Dedifferentiated amniotic fluid mesenchymal stem cell (primary cell): Measurements from ENCODE around the gene SIRPD.
"Not testable (repeated sequence)": the region's sequence is repeated elsewhere in the genome, so short reads cannot be mapped to it uniquely, and the experiment has no call there.

Experiments
- DNase-seq: peaks from one replicate; pipeline ENCODE4 v3.0.0-alpha.2; 2016; ENCODE audit errors: extremely low spot score

SIRPD gene

DNA sequence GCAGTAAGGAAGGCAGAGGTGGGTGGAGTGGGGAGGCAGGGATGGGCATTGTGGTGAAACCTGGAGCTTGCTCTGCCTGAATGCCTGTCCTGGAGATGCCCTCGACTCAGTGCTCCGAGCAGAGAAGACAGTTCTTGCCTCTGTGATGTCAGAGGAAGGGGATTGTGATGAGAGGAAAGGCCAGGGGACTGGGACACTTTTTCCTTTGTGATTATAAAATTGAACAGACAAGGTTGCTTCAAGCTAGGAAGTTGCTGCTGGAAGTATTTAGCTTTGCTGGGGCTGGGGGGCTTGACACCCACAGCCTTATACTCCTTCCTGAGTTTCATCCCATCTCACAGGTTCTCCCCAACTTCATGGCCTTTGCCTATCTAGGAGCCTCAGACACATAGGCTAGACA is at the start of gene SIRPD:
Gene SIRPD, minus strand, starts transcription at position 101 of the 400 bp plus-strand sequence. Its CDS starts 52 bp downstream, at position 49.
- no peak for DNase-seq

DNA sequence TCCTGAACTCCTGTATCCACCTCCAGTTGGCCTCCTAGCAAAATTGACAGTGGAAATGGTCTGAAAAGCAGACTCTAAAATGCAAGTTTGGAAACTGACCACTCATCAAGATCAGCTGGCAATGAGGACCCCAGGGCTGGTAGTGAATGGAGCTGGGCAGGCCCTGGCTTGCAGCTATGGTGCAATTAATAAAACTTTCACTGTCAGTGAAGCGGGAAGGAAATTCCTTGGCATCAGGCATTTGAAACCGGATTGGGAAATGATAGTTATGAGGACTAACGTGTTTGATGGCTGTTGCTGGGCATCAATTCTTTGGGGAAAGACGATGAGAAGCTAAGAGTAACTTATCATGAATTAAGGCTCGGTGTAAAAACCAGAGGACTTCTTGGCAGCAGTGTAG is 43.2 kb upstream of the SIRPD start:
- no peak for DNase-seq

DNA sequence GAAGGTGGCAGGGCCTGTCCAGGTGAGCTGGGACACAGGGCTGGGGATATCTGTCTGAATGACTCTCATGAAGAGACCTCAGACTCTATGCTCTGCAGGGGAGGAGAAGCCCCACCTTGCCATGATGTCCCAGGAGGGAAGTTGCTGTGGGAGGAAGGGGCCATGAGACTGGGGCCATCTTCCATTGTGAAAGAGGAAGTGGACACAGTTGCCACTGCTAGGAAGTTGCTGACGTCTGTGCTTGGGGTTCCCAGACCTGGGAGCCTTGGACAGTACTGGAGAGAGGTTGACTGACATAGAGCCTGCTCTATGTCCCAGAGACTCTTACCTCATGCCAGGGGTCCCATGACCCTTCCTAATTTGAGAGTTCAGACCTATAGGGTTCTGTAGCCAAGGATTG is 37.8 kb upstream of the SIRPD start:
- no peak for DNase-seq

DNA sequence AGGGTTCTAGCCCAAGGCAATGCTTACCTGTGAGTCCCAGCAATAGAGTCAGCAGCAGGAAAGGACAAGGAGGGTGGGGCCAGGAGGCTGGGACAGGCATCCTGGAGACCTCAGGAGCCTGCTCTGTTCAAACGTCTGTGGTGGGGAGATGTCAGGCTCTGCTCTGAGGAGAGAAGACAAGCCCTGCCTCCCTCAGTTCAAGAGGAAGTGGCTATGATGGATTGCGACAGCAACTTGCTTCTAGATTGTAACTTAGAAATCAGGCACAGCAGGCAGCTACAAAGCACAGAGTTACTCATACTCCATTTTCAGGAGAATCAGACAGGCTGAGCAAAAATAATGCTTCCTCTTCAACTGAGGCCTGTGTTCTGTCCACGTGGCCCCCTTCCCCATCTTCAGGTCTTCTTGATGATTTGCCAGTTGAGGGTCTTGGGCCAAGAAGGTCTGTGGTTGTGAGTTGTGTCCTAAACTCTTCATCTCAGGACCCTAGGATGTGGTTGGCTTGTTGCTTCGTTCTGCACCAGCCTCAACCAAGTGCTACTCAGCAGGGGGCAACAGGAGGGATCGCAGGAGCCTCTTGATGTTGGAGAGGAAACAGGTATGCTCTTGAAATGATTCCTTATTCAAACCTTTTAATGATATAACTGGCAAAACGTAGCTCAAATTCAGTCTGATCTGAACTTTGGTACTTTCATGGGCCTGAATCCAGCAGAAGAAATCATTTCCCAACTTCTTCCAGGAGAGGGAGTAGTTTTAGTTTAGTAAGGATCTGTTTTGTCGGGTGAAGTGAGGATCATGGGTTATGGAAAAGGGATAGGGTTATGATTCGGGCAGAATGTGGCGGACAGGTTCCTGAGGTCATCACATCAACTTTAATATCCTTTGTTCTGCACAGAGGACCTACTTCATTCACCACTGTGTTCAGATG is 31.3 kb upstream of the SIRPD start:
- DNase-seq: no peak

DNA sequence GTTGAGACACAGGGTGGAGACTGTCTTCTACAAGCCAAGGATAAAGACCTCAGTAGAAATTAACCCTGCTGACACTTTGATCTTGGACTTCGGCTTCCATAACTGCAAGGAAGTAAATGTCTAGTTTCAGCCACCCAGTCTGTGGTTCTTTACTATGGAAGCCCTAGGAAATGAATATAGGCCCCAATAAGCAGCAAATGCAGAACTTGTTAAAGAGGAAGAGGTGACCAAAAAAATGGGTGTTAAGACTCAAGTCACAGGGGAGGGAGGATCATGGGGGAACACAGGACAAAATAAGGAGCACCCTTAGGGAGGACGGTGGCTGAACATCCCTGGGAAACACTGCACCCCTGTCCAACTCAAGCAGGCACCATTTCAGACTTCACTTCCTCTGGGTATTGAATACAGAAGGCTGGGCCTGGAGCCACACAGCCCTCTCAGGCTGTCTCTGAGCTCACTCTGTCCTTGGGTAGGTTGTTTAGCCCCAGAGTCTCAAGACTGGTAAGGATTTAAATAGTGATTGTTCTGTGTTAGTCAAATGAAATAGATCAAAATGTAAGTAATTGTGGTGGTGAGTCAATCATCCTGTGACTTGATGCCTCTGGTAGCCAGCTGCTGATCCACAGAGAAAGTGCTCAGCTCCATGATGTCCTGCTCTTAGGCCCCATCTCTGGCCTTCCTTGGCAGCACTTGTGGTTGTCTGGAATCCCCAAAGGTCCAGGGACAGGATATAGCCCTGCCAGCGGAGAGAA is 30.5 kb upstream of the SIRPD start:
- DNase-seq: no peak

DNA sequence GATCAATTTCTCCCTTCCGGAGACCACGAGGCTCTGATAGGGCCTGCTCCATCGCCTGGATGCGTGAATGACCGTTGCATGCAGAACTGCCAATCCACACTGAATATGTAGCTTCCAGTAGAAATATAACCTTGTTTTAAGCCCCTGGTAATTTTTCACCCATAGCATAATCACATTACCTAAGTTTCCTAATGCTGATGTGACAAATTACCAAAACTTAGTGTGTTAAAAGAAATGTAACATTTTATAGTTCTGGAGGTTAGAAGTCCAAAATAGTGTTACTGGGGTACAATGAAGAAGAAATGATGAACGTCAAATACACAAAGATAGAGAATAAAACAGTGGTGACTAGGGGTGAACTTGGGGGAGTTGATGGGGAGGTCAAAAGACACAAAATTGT is 22.0 kb upstream of the SIRPD start:
- no peak for DNase-seq

DNA sequence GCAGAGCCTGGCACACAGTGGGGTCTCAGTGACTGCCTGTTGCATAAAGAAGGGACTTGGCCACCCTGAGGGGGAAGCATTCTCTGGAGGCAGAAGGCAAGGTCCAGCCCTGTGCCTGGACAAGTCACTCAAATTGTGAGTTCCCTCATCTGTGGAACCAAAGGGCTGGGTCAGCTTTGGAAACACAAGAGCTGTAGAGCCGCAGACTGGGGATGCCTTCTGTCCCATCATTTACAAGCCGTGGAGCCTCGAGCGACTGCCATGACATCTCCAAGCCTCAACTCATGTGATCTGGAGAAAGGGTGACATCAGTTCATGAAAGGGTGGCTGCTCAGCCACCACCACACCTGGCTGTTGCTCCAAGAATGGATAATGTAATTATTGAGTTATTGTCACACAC is 20.4 kb upstream of the SIRPD start:
- DNase-seq: no peak

DNA sequence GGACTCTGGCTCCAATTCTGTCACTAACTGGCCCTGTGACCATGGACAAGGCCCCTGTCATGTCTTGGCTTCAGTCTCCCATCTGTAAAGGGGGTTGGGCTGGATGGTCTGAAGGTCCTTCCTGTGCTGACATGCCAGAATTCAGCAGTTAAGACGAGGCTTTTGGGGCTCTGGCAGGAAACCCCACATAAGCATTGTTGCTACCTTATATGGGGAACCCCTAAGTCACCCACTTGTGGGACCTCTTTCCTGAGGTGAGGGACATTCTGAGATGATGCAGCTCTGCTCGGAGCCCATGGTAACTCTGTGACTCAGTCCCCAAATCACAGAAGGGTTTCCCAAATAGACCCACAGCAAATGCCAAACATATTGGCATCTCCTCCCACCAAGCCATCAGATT is 19.8 kb upstream of the SIRPD start:
- not testable (repeated sequence) for DNase-seq

DNA sequence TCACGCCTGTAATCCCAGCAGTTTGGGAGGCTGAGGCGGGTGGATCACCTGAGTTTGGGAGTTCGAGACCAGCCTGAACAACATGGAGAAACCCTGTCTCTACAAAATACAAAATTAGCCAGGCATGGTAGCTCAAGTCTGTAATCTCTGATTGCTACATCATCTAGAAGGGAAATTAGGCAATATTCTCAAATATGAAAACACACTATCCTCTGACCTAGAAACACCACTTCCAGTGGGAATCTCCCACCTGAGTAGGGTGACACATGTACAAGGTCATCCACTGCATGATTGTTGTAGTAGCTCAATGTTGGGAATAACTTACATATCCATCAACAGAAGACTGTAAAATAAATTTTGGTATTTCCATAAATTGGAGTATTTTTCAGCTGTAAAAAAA is 19.1 kb upstream of the SIRPD start:
- no peak for DNase-seq

DNA sequence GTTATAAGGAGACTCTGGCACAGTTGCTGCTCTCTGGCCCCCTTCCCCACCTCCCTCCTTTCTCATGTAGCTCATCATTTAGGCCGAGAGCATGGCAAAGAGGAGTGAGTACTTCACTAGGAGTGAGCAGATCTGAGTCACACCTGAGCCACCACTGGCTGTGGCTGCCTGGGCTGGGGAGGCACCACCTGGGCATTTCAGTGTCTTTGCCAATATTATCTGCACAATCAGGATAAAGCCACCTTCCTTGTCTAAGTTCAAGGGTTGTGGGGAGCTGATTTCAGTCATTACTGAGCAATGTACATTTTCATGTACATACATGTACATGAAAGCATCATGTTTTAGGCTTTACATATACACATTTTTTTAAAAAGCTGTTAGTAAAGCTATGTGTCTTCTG is 18.5 kb upstream of the SIRPD start:
- DNase-seq: not testable (repeated sequence)

DNA sequence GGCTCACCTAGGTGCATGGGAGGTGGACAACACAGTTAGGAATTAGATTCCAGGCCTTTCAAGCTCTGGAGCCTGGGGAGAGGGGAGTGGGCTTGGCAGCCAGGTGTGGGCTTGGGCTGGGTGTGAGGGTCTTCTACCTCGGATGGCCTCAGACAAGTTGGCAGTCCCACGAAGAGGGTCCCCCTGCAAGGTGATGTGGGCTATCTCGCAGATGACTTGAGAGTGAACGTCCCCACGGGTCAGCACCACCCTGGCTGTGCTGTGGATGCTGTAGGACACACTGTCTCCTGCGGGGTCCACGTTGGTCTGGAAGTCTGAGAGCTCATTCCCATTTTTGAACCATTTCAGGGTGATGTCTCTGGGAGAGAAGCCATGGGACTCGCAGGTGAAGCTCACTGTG is 14.1 kb upstream of the SIRPD start:
- not testable (repeated sequence) for DNase-seq

DNA sequence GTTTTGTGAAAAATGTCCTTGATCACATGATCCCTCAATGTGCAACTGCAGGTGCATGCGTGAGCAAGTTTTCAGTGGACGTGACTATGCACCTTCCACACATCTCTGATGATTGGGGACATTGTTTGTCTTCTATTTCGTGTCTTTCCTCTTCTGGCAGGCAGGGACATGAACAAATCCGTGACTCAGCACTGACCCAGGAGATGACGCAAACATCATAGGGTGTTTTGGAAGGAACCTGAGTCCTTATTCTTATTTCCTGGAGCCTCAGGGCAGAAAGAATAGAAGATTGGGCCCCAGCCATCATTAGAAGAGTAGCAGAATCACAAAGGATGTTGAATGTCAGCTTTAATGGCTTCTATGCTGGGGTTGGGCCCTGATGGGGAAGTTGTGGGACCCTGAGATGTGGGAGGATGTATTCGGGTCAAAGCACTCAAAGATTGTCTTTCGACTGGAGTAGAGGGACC is 11.9 kb upstream of the SIRPD start:
- no peak for DNase-seq

DNA sequence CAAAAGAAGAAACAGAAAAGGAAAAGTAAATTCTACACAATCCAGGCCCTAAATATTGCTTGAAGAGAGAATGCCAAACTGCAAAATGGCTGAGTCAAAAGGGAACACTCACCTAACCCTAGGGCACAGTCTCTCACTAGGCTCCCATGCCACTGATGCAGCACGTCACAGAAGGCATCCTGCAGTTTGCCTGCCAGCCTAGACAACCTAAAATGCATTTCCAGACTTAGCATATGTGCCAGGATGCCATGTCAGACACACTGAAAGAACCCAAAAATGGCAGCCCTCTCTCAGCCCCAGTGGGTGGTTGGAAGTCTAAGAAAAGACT is 10.6 kb upstream of the SIRPD start:
- DNase-seq: no peak

DNA sequence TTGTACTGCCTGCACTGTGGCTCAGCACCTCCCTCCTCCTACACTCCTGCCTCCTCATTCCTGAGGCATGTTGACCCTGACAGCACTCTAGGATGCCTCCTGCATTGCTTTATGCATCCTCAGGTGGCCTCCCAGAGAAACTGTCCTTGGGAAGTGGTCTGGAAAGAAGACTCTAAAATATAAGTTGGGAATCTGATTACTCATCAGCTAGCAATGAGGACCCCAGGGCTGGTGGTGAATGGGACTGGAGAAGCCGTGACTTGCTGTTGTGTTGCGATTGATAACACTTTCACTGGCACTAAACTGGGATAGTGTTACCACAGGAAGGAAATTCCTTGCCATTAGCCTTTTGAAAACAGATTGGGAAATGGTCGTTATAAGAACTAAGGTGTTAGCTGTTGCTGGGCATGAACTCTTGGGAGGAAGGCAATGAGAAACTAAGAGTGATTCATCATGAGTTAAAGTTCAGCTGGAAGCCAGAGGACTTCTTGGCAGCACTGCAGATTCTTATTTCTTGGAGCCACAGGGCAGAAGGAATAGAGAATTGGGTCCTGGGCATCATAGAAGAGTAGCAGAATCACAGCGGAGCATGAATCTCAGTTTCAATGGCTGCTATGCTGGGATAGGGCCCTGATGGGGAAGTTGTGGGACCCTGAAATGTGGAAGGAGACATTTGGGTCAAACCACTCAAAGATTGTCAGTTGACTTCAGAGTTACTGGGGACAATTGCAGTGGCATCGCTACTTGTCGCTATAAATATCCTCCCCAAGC is 10.1 kb upstream of the SIRPD start:
- no peak for DNase-seq

DNA sequence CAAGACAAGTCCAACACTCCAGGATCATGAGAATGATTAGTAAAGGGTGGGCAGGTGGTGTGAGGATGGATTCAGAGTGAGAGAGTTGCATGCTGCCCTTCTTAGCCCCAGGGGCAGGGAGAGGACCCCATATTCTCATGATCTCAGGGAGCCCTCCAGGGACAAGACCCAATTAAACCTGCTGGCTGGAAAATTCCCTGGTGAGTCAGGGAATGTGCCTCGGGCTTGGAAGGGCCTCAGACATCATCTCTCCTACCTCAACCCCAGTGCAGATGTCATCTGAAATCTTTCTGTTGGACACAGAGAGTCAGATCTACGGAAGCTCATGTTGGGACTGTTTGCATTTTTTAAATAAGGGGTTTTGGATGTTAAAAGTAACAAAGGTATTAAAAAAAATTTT is 9.2 kb upstream of the SIRPD start:
- no peak for DNase-seq

DNA sequence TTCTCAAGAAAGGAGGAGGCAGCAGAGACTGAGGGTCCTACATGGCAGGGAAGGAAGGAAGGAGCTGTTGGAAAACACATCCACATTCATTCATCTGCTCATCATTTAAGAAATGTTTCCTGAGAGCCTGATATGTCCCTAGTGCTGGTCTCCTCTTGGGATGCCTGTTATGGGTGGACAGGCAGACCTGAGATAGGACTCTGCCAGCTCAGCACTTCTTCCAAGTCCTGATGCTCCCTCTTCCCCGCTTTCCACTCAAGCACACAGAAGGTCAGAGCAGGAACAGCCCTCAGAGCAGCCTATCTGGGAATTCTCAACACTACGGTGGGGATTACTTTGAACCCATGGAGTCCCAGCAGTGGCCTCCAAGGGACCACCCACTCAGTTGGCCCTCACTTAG is 8.0 kb upstream of the SIRPD start:
- DNase-seq: no peak

DNA sequence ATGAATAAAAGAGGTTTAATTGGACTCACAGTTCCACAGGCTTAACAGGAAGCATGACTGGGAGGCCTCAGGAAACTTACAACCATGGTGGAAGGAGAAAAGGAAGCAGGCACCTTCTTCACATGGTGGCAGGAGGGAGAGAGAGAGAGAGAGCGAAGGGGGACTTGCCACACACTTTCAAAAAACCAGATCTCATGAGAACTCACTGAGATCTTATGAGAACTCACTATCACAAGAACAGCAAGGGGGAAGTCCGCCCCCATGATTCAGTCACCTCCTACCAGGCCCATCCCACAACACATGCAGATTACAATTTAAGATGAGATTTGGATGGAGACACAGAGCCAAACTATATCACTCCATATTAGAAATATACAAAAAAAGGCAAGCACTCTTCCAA is 6.1 kb upstream of the SIRPD start:
- no peak for DNase-seq

DNA sequence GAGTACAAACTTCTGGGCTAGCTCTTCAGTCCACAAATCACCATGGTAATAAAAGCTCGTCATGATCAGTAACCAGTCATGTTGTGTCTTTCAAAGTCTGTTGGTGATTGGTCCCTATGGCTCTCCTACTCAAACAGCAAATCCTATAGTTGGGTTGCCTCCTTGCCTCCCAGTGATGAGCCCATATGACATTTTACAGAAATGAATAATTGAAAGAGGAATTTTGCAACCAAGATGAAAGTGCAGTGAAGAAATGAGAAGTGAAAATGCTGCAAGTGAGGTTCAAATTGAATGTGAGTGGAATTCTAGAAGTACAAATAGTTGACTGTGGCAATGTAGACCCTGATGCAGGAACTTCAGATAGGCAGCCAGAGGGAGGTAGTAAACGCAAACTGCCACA is 5.1 kb upstream of the SIRPD start:
- no peak for DNase-seq

DNA sequence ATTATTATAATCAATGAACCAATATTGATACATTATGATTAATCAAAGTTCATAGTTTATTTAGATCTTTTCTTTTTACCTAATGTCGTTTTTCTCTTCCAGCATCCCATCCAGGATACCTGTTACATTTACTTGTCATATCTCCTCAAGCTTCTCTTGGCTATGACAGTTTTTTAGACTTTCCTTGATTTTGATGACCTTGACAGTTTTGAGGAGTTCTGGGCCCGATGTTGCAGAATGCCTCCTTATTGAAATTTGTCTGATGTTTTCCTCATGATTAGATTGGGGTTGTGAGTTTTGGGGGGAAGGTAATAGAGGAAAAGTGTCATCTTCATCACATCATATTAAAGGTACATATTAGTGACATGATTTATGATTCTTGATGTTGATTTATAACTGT is 3.8 kb upstream of the SIRPD start:
- DNase-seq: no peak

DNA sequence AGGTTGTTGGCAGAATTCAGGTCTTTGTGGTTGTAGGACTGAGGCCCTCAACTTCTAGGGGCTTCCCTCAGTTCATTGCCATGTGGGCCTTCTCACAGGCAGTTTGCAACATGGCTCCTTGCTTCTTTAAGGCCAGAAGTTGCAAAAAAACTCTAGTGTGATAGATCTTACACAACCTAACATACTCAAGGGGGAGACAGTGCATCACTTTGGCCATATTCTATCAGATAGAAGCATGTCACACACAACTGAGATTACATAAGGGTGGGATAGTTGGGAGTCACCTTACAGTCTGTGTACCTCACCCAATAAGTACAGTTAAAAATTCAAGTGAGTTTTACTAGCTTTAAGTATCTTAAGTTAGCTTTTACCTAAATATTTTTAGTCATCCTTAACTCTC is 1.6 kb downstream of the SIRPD start:
- DNase-seq: no peak

DNA sequence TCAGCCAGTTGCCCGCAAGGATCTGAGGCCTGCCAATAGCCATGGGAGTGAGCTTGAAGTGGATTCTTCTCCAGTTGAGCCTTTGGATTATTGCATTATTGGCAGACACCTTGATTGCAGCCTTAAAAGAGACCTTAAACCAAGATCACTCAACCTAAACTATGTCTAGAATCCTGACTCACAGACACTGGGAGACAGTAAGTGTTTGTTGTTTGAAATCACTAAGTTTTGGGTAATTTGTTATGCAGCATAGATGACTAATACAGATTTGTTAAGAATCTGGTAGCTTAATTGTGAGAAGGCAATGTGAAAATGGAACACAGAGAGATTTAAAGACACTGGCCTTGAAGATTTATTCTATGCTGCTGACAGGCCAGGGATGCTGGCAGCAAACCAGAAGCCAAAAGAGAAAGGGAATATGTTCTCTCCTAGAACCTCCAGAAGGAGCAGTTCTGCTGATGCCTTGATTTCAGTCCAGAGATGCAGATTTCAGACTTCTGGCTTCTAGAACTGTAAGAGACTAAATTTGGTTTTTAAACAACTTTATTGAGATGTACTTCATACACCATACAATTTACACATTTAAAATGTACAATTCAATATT is 17.6 kb downstream of the SIRPD start:
- no peak for DNase-seq

DNA sequence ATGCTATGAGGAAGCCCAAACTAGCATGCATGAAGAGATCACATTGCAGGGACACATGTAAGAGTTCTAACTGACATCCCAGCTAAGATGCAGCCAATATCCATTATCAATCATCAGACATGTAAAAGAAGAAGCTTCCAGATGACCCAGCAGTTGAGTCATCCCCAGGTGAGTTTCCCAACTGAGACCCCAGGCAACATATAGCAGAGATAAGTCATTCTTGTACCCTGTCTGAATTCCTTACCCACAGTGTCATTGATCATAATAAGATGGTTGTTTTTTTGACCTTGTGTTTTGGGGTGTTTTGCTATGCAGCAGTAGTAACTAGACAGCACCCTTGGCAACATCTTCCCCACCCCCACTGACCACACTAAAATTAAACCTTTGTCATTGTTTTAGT is 18.9 kb downstream of the SIRPD start:
- DNase-seq: no peak
